K562 treated with DMSO at 1 percent for 12 hours (cell line): Measurements from ENCODE around the gene SLX4. TPM values are rescaled to one million over a fixed set of nuclear protein-coding genes. Genes with fewer than 3 reads are reported as not detected.

Experiments
- total RNA-seq: library from RNA; unstranded; fragments of 300-600 nt; gene quantifications from 2 replicates; pipeline ENCODE4 v1.2.3, GENCODE V29; 2022; ENCODE audit not compliant: insufficient read depth

The SLX4 gene
- total RNA-seq, result 1.6 and 7.7 TPM in 2 replicates

GRCh38 chr16:3611146-3611975 lies at the start of gene SLX4:
TSS of gene SLX4 (minus strand) at chr16:3611606. CDS start at chr16:3608964, 2,642 bp downstream.

GRCh38 chr16:3654249-3654991 lies 43.0 kb upstream of the SLX4 start, which contains the start of gene DNASE1:
TSS of gene DNASE1 (plus strand) at chr16:3654691. CDS start at chr16:3655374, 683 bp downstream.

GRCh38 chr16:3577302-3577752 lies 34.1 kb downstream of the SLX4 start, which contains the start of gene NLRC3:
TSS of gene NLRC3 (minus strand) at chr16:3577403. CDS start at chr16:3565036, 12,367 bp downstream.

Other genes with a start within 250 kb of the SLX4 start
- 6.8 and 15.8 TPM in 2 replicates for gene ZSCAN32, start 210.6 kb downstream of the SLX4 start, total RNA-seq
- gene ZNF174, start 210.4 kb downstream of the SLX4 start, total RNA-seq, result 13.1 and 21.1 TPM in 2 replicates
- gene ZNF597, start 168.1 kb downstream of the SLX4 start, total RNA-seq, result 0.47 TPM in 1 of 2 replicates, not detected in the other
- gene NAA60, start 167.9 kb downstream of the SLX4 start, total RNA-seq, result 36.0 and 48.2 TPM in 2 replicates
- gene C16orf90, start 116.1 kb downstream of the SLX4 start, total RNA-seq, result not detected in 2 replicates
- 2.1 and 5.0 TPM in 2 replicates for gene CLUAP1, start 110.6 kb downstream of the SLX4 start, total RNA-seq
- gene NLRC3, start 34.2 kb downstream of the SLX4 start, total RNA-seq, result not detected in 2 replicates
- gene DNASE1, start 43.1 kb upstream of the SLX4 start, total RNA-seq, result 7.3 and 37.4 TPM in 2 replicates
- 127 and 147 TPM in 2 replicates for gene TRAP1, start 105.9 kb upstream of the SLX4 start, total RNA-seq